RWPE2 (cell line): ENCODE measurements around the gene PPP1R7.

Source experiments
- ATAC-seq: fragments of 200-7000 bp; cut with Tn5 transposase; 3 replicates; pipeline ENCODE4 v1.9.1; 2021; ENCODE audit warnings: low read depth
- DNase-seq: peaks from one replicate; pipeline ENCODE4 v3.0.0-alpha.2; 2020; ENCODE audit warnings: low spot score
- H3K27ac ChIP-seq: fragments of 450-650 bp; 2 replicates; pipeline ENCODE4 v1.5.1; 2017; ENCODE audit warnings: mild to moderate bottlenecking; ENCODE audit not compliant: poor library complexity, severe bottlenecking
- H3K27me3 ChIP-seq: fragments of 250-450 bp; sonication (Bioruptor Pico); 2 replicates; pipeline ENCODE4 v1.5.1; 2021; ENCODE audit warnings: mild to moderate bottlenecking, moderate library complexity; ENCODE audit not compliant: insufficient read depth, poor library complexity, severe bottlenecking
- H3K36me3 ChIP-seq: fragments of 250-450 bp; sonication (Bioruptor Pico); 2 replicates; pipeline ENCODE4 v1.5.1; 2020; ENCODE audit warnings: low read depth, mild to moderate bottlenecking, moderate library complexity
- H3K4me1 ChIP-seq: fragments of 250-450 bp; sonication (Bioruptor Pico); 2 replicates; pipeline ENCODE4 v1.5.1; 2021; ENCODE audit warnings: mild to moderate bottlenecking, moderate library complexity; ENCODE audit not compliant: insufficient read depth, poor library complexity, severe bottlenecking
- H3K4me3 ChIP-seq: fragments of 250-450 bp; sonication (Bioruptor Pico); 2 replicates; pipeline ENCODE4 v1.5.1; 2021; ENCODE audit warnings: mild to moderate bottlenecking, moderate library complexity; ENCODE audit not compliant: severe bottlenecking
- H3K9me3 ChIP-seq: fragments of 250-450 bp; sonication (Bioruptor Pico); 2 replicates; pipeline ENCODE4 v1.5.1; 2021; ENCODE audit warnings: mild to moderate bottlenecking, moderate library complexity; ENCODE audit not compliant: severe bottlenecking
- TF ChIP-seq, protein P1 (sequence below): fragments of 450-650 bp; IDR thresholded peaks from one replicate; pipeline ENCODE4 v1.5.1; 2017; ENCODE audit warnings: mild to moderate bottlenecking, moderate library complexity; ENCODE audit not compliant: poor library complexity, severe bottlenecking

Gene PPP1R7

DNA sequence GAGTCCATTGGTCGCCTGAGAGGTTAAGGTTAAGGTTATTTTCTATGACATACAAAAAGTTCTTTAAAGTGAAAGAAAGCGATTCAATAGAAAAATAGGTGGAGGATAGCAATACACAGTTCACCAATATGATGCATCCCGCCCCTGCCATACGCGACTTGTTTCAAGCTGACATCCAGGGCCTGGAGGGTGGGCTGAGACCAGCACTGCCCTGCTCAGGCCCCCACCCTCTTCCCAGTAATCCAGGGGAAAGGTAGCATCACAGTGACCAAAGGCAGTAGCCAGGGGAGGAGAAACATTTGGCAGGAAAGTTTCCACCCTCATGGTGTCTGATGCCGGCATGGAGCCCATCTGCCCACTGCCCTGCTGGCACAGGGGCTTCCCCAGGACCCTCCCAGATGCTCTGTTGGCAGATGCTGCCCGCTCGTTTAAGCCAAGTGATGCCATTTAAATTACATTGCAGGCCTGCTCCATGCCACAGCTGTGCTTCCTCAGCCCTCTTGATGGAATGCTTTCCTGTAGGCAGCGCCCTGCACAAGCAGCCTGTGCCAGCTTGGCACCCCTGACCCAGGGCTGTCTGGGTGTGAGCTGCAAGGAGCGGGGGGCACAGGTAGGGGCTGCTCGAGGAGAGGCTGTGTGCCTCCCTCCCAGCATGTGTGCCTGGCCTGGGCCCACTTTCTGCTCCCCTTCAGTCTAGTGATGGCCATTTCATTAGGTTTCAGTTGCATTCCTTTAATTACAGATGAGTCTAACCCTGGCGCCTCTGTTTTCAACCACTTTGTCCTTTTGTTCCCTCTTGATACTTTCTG is 27.5 kb downstream of the PPP1R7 start:
- ATAC-seq = no peak
- H3K4me1 ChIP-seq = no peaks in the 10 kb centered on the region
- H3K27ac ChIP-seq = no peak overlapping the region
- H3K4me3 ChIP-seq = no peak overlapping the region
- no peaks in the 10 kb centered on the region for H3K9me3 ChIP-seq
- TF ChIP-seq, protein P1, sequence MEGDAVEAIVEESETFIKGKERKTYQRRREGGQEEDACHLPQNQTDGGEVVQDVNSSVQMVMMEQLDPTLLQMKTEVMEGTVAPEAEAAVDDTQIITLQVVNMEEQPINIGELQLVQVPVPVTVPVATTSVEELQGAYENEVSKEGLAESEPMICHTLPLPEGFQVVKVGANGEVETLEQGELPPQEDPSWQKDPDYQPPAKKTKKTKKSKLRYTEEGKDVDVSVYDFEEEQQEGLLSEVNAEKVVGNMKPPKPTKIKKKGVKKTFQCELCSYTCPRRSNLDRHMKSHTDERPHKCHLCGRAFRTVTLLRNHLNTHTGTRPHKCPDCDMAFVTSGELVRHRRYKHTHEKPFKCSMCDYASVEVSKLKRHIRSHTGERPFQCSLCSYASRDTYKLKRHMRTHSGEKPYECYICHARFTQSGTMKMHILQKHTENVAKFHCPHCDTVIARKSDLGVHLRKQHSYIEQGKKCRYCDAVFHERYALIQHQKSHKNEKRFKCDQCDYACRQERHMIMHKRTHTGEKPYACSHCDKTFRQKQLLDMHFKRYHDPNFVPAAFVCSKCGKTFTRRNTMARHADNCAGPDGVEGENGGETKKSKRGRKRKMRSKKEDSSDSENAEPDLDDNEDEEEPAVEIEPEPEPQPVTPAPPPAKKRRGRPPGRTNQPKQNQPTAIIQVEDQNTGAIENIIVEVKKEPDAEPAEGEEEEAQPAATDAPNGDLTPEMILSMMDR = no peak
- H3K27me3 ChIP-seq = no peaks in the 10 kb centered on the region
- peaks cover 3% of the 10 kb centered on the region; the same call in 1 of the 2 replicates for H3K36me3 ChIP-seq
- DNase-seq = no peak

DNA sequence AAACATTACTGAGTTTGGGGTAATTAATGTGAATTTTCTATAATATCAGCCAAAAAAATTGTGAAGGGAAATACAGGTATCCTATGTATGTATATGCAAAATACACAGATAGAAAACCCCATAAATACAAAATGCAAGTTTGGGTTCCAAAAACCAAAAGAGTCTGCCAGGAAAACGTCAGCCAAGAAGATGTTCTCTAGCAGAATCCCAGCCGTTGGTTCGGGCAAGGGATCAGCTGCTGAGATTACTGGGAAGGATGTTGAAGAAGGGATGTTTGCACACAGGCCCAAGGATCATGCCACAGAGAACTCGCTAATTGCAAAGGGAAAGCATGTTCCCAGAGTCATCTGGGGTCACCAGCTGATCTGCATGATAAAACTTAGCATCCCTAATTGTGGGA is 28.7 kb downstream of the PPP1R7 start:
- TF ChIP-seq, protein P1 = no peak
- Histone ChIP-seq H3K4me1 (no peaks in the 10 kb centered on the region), H3K9me3 (no peaks in the 10 kb centered on the region), H3K4me3 (no peak overlapping the region), H3K27ac (no peak overlapping the region), H3K27me3 (no peaks in the 10 kb centered on the region), H3K36me3 (peaks cover 3% of the 10 kb centered on the region; the same call in 1 of the 2 replicates)
- ATAC-seq (no peak), DNase-seq (no peak)

DNA sequence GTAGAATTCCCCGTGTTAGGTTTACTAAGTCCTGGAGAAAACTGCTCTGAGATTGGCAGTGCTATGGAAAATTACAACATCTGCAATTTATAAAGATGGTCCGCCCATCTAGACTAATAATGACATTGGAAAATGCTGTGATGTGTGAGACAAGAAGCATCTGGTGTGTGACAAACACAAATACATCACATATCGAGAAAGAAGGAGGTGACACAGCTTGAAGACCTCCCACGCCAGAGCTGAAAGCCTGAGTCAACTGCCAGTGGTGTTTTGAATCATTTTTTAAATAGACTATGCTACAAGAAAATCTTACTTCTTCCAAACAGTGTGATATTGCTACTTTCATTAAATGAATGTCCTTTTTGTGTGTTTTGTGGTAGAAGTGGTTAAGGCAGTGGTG is 29.6 kb downstream of the PPP1R7 start:
- TF ChIP-seq, protein P1 = no peak
- Histone ChIP-seq H3K27me3 (no peaks in the 10 kb centered on the region), H3K36me3 (no peaks in the 10 kb centered on the region; the same call in 1 of the 2 replicates), H3K4me1 (no peaks in the 10 kb centered on the region), H3K4me3 (no peak overlapping the region), H3K27ac (no peak overlapping the region), H3K9me3 (no peaks in the 10 kb centered on the region)
- ATAC-seq (no peak), DNase-seq (no peak)

DNA sequence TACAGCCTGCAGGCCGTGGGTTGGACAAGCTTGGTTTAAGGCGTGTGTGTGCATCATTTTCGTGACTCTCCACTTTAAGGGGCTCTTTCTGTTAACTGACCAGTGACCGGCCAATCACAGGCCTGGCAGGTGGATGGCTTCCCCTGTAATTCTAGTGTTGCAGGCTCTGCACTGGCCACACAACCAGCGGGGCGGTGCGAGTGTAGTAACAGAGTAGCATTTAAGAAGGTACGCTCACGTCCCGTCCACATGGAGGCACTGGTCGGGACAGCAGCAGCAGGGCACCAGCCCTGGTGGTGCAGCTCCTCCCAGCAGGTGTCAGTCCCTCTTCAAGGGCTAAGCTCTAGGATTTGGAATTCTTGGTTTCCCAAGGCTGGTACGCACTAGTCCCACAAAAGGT is 30.2 kb downstream of the PPP1R7 start:
- DNase-seq = no peak
- no peak for ATAC-seq
- Histone ChIP-seq H3K4me1 (no peaks in the 10 kb centered on the region), H3K4me3 (no peak overlapping the region), H3K9me3 (no peaks in the 10 kb centered on the region), H3K27ac (no peak overlapping the region), H3K27me3 (no peaks in the 10 kb centered on the region), H3K36me3 (no peaks in the 10 kb centered on the region; the same call in 1 of the 2 replicates)
- TF ChIP-seq, protein P1 = no peak

DNA sequence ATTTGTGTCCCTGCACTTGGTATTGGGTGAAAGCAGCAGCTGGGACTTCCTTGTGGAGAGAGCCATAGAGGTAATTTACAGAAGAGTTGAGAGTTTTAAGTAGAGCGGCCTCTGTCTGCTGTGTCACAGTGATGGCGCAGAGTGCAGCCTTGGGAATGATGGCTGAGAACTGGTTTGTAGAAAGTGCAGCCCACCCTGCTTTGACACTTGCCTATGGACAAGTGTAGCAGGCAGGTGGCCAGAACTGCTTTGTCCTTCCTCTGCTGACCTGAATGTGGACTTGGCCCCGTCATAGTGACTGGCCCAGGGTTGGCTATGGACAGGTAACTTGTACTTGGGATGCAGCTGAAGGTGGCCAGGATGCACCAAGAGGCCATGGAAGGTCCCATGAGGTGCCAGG is 31.9 kb downstream of the PPP1R7 start:
- Histone ChIP-seq H3K27ac (no peak overlapping the region), H3K36me3 (no peaks in the 10 kb centered on the region), H3K4me3 (no peak overlapping the region), H3K4me1 (no peaks in the 10 kb centered on the region), H3K9me3 (no peaks in the 10 kb centered on the region), H3K27me3 (no peaks in the 10 kb centered on the region)
- DNase-seq (no peak), ATAC-seq (no peak)
- TF ChIP-seq, protein P1 = no peak
